ENCODE measurements around the gene ZGLP1.

The ZGLP1 gene

GRCh38 chr19:10334588-10335351, 25.2 kb upstream of the ZGLP1 start:
- Histone ChIP-seq H2AFZ (ENCODE audit: low read length) (no peak overlapping the region), H3K4me2 (ENCODE audit: low read length) (peak overlapping the region; percentile 92), H4K20me1 (ENCODE audit: insufficient read depth, low read length) (no peaks in the 10 kb centered on the region), H3K27ac (ENCODE audit: low read depth, low read length, poor library complexity, severe bottlenecking) (no peak overlapping the region), H3F3A (ENCODE audit: insufficient read depth, low read length) (no peaks in the 10 kb centered on the region), H3K4me1 (ENCODE audit: insufficient read depth, low read length, severe bottlenecking) (peaks cover 45% of the 10 kb centered on the region), H3K9me3 (ENCODE audit: low read length) (no peaks in the 10 kb centered on the region), H3K36me3 (ENCODE audit: insufficient read depth, low read length) (peaks cover 22% of the 10 kb centered on the region), H3K9ac (ENCODE audit: low read length) (no peak overlapping the region; the same call in 1 of the 2 replicates), H3K27me3 (ENCODE audit: insufficient read depth, low read length) (no peaks in the 10 kb centered on the region), H3K4me3 (ENCODE audit: low read depth, low read length, poor library complexity, severe bottlenecking) (peak overlapping the region; percentile 72), H3K9me2 (ENCODE audit: low read depth, low read length) (no peaks in the 10 kb centered on the region), H3K79me2 (ENCODE audit: insufficient read depth, low read length) (peaks cover 14% of the 10 kb centered on the region)
- TF ChIP-seq CTCF (IDR thresholded peaks at IDR 0.05; ENCODE audit: low read length): peak; percentile 15; the same call in 1 of the 2 replicates
- TF ChIP-seq EZH2 (IDR thresholded peaks at IDR 0.05; ENCODE audit: borderline replicate concordance, low read length): no peak

- TF ChIP-seq EZH2 (IDR thresholded peaks at IDR 0.05; ENCODE audit: borderline replicate concordance, low read length): no peak
- no peak for TF ChIP-seq CTCF (IDR thresholded peaks at IDR 0.05; ENCODE audit: low read length)
- H4K20me1 ChIP-seq (ENCODE audit: insufficient read depth, low read length): no peaks in the 10 kb centered on the region
- H3K4me1 ChIP-seq (ENCODE audit: insufficient read depth, low read length, severe bottlenecking): peaks cover 37% of the 10 kb centered on the region
- H3K4me2 ChIP-seq (ENCODE audit: low read length): peak overlapping the region; percentile 92
- H3K9me2 ChIP-seq (ENCODE audit: low read depth, low read length): no peaks in the 10 kb centered on the region
- H3K36me3 ChIP-seq (ENCODE audit: insufficient read depth, low read length): peaks cover 30% of the 10 kb centered on the region
- peak overlapping the region; percentile 75 for H3K9ac ChIP-seq (ENCODE audit: low read length)
- H3K79me2 ChIP-seq (ENCODE audit: insufficient read depth, low read length): peaks cover 14% of the 10 kb centered on the region
- H3K27ac ChIP-seq (ENCODE audit: low read depth, low read length, poor library complexity, severe bottlenecking): peak overlapping the region; percentile 42
- H3K9me3 ChIP-seq (ENCODE audit: low read length): no peaks in the 10 kb centered on the region
- H3K4me3 ChIP-seq (ENCODE audit: low read depth, low read length, poor library complexity, severe bottlenecking): peak overlapping the region; percentile 72
- no peaks in the 10 kb centered on the region for H3K27me3 ChIP-seq (ENCODE audit: insufficient read depth, low read length)
- no peak overlapping the region for H2AFZ ChIP-seq (ENCODE audit: low read length)
- no peaks in the 10 kb centered on the region for H3F3A ChIP-seq (ENCODE audit: insufficient read depth, low read length)
Observed at GRCh38 chr19:10333758-10334587, 24.4 kb upstream of the ZGLP1 start.

GRCh38 chr19:10332965-10333757, 23.5 kb upstream of the ZGLP1 start, which contains the start of gene RAVER1:
Gene RAVER1, minus strand, starts transcription at chr19:10333529. Its CDS starts 22 bp downstream, at chr19:10333507.
- H3K27ac ChIP-seq (ENCODE audit: low read depth, low read length, poor library complexity, severe bottlenecking): peak within 1 kb of the TSS; percentile 77
- no peaks in the 10 kb centered on the region for H4K20me1 ChIP-seq (ENCODE audit: insufficient read depth, low read length)
- peak within 1 kb of the TSS; percentile 72 for H3K4me3 ChIP-seq (ENCODE audit: low read depth, low read length, poor library complexity, severe bottlenecking)
- H3K27me3 ChIP-seq (ENCODE audit: insufficient read depth, low read length): no peaks in the 10 kb centered on the region
- no peaks in the 10 kb centered on the region for H3K9me3 ChIP-seq (ENCODE audit: low read length)
- H3K9me2 ChIP-seq (ENCODE audit: low read depth, low read length): no peaks in the 10 kb centered on the region
- H3K79me2 ChIP-seq (ENCODE audit: insufficient read depth, low read length): peaks cover 14% of the 10 kb centered on the region
- peak within 1 kb of the TSS; percentile 82 for H3K9ac ChIP-seq (ENCODE audit: low read length)
- H3K4me1 ChIP-seq (ENCODE audit: insufficient read depth, low read length, severe bottlenecking): peaks cover 29% of the 10 kb centered on the region
- H2AFZ ChIP-seq (ENCODE audit: low read length): no peak within 1 kb of the TSS
- peaks cover 38% of the 10 kb centered on the region for H3K36me3 ChIP-seq (ENCODE audit: insufficient read depth, low read length)
- H3K4me2 ChIP-seq (ENCODE audit: low read length): peak within 1 kb of the TSS; percentile 92
- H3F3A ChIP-seq (ENCODE audit: insufficient read depth, low read length): no peaks in the 10 kb centered on the region
- TF ChIP-seq CTCF (IDR thresholded peaks at IDR 0.05; ENCODE audit: low read length): no peak
- TF ChIP-seq EZH2 (IDR thresholded peaks at IDR 0.05; ENCODE audit: borderline replicate concordance, low read length): no peak

Measured in OCI-LY1 (cell line).